Adrenal gland (tissue), 5 donors: ENCODE measurements around the gene CAPSL.

ENCODE experiments used
- POLR2A ChIP-seq, 2 donors: fragments of 450-650 bp; IDR thresholded peaks; one replicate each; pipeline ENCODE4 v1.6.1; 2017; ENCODE audit warnings: antibody characterized with exemption in 2 of 2, mild to moderate bottlenecking in 2 of 2, moderate library complexity in 1 of 2
- TF ChIP-seq, protein P1 (sequence below), 6 experiments: fragments of 450-650 bp in 4 of 6; fragments of 200-600 bp in 2 of 6; sonication (generic) in 1 of 6; IDR thresholded peaks; 1 replicate in 5 of 6; 2 replicates in 1 of 6; pipeline versions ENCODE4 v1.5.1 to v1.8.0; 2016 to 2021; ENCODE audit warnings: antibody characterized with exemption in 6 of 6, mild to moderate bottlenecking in 2 of 6, moderate library complexity in 1 of 6
- donor health status: DM: no; HTN: no; CAD: no.

DNA sequence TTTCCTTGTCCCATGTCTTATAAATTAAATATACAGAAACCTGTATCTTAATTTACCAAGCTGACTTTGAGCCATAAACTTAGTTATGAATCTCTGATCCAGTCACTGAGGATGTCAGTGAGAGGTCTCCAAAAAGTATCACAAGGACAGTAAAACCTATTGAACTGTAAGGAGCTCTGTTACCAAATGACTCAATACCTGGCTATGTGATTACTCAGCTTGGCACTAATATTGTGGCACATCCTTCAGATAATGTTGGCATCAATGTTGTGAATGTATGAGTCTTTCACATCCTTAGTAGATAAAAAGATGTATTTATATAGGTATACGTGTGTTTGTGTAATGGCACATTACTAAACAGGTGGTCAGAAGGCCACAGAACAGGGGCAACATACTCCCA lies 18.0 kb upstream of the CAPSL start:
- TF ChIP-seq, protein P1, sequence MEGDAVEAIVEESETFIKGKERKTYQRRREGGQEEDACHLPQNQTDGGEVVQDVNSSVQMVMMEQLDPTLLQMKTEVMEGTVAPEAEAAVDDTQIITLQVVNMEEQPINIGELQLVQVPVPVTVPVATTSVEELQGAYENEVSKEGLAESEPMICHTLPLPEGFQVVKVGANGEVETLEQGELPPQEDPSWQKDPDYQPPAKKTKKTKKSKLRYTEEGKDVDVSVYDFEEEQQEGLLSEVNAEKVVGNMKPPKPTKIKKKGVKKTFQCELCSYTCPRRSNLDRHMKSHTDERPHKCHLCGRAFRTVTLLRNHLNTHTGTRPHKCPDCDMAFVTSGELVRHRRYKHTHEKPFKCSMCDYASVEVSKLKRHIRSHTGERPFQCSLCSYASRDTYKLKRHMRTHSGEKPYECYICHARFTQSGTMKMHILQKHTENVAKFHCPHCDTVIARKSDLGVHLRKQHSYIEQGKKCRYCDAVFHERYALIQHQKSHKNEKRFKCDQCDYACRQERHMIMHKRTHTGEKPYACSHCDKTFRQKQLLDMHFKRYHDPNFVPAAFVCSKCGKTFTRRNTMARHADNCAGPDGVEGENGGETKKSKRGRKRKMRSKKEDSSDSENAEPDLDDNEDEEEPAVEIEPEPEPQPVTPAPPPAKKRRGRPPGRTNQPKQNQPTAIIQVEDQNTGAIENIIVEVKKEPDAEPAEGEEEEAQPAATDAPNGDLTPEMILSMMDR (IDR thresholded peaks at IDR 0.05): no peak
- TF ChIP-seq POLR2A (IDR thresholded peaks at IDR 0.05): no peak
